Measurements from ENCODE around the gene TAS2R40. TPM values are rescaled to one million over a fixed set of nuclear protein-coding genes. Genes with fewer than 3 reads are reported as not detected.

The TAS2R40 gene
- total and polyA plus RNA-seq, 5 donors from 2014 or later: not detected

DNA sequence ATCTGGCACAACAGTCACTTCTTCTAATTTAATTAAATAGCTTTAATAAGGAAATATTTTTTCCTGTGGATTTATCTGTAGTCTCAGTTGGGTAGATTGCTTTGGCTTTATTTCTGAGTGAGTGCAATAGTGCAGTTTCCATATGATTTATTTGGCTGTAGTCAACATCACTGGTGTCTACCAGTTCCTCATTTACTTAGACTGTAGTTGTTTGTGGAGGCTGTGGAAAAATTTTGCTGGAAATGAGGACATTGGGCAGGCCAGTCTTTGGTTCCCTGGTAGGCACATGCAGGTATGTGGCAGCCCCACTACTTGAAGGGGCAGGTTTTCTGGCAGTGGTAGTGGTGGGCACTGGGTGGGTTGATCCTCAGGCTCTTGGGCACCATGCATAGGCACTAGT is 15.5 kb downstream of the TAS2R40 start:
- Histone ChIP-seq H3K27me3 (ENCODE audit: control insufficient read depth, insufficient read depth, low read length) (peaks cover 10% of the 10 kb centered on the region), H3K9me3 (ENCODE audit: control insufficient read depth in 2 of 2, low read length in 2 of 2) (peaks cover 20% of the 10 kb centered on the region in 2 experiments), H3K36me3 (ENCODE audit: control insufficient read depth, insufficient read depth, low read length) (no peaks in the 10 kb centered on the region), H3K4me1 (ENCODE audit: control insufficient read depth, insufficient read depth, low read length, poor library complexity, severe bottlenecking) (peaks cover 3% of the 10 kb centered on the region), H3K4me3 (ENCODE audit: low read depth, low read length) (no peak overlapping the region), H3K27ac (ENCODE audit: insufficient read depth, low read length, poor library complexity, severe bottlenecking) (no peak overlapping the region)
- H3K9me3 Mint-ChIP-seq: peaks cover 0 to 21% (median 7%) of the 10 kb centered on the region in 7 donors
- H3K36me3 Mint-ChIP-seq: peaks cover 8% of the 10 kb centered on the region
- H3K4me3 Mint-ChIP-seq: no peak overlapping the region
- H3K27me3 Mint-ChIP-seq: peaks cover 68% of the 10 kb centered on the region
- DNase-seq (no peak), ATAC-seq (ENCODE audit: low read depth in 2 of 2) (no peak)
- no peak overlapping the region for H3K27ac Mint-ChIP-seq
- peaks cover 7 to 12% (median 8%) of the 10 kb centered on the region in 4 donors for H3K4me1 Mint-ChIP-seq

DNA sequence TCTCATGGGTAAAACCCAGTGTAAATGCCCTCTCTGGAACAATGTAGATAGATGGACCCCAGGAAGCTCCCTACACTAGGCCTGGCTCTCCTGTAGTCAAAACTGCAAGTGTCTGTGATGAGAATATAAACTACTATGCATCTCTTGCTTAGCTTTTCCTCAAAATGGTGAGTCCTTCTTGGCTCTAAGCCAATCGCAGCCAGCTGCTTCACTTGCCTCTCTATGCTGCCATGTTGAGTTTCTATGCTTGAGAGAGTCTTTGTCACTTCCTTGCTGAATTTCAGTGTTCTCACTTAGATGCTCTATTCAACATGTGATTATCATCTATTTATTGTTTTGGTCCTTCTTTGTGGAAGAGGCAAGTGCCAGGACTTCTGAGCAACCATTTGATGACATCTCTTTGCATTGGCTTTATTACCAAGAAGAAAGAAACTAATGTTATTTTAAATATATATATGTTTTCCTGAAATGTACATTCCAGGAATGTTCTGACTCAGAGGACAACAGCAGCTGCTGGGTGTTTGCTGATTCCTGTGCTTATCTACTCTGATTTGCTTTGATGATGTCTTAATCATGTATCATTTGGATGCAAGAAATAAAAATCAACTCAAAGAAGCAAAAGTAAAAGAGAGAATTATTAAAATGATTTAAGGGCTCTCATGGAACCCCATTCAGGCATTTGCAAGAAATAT is 16.6 kb downstream of the TAS2R40 start:
- H3K9me3 ChIP-seq (ENCODE audit: control insufficient read depth in 2 of 2, low read length in 2 of 2): peaks cover 20% of the 10 kb centered on the region in 2 experiments
- Mint-ChIP-seq H3K4me1 (peaks cover 9 to 14% (median 11%) of the 10 kb centered on the region in 4 donors), H3K4me3 (no peak overlapping the region), H3K27ac (no peak overlapping the region), H3K36me3 (peaks cover 8% of the 10 kb centered on the region), H3K27me3 (peaks cover 58% of the 10 kb centered on the region), H3K9me3 (peaks cover 0 to 21% (median 7%) of the 10 kb centered on the region in 7 donors)
- peaks cover 3% of the 10 kb centered on the region for H3K4me1 ChIP-seq (ENCODE audit: control insufficient read depth, insufficient read depth, low read length, poor library complexity, severe bottlenecking)
- DNase-seq (no peak), ATAC-seq (ENCODE audit: low read depth in 2 of 2) (no peak)
- no peaks in the 10 kb centered on the region for H3K36me3 ChIP-seq (ENCODE audit: control insufficient read depth, insufficient read depth, low read length)
- H3K27me3 ChIP-seq (ENCODE audit: control insufficient read depth, insufficient read depth, low read length): peaks cover 8% of the 10 kb centered on the region
- H3K27ac ChIP-seq (ENCODE audit: insufficient read depth, low read length, poor library complexity, severe bottlenecking): no peak overlapping the region
- H3K4me3 ChIP-seq (ENCODE audit: low read depth, low read length): no peak overlapping the region

DNA sequence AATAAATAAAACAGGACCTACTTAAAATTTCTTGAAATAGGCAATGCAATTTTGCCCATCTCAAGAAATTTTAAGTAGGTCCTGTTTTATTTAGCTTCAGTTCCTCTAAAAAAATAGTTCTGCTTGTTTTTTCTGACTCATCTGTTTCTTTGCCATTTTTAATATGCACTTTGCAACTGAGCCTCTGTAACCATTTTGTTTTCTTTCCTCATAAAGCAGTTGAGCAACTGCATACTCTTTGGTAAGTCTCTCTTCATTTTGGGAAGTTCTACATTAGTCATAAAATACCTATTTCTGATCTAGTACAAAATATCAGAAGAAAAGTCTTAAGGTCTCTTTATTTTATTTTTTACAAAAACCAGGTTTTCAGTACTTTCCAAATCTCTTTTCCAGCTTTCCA is 18.0 kb downstream of the TAS2R40 start:
- peaks cover 11% of the 10 kb centered on the region for H3K4me1 ChIP-seq (ENCODE audit: control insufficient read depth, insufficient read depth, low read length, poor library complexity, severe bottlenecking)

GRCh38 chr7:143240291-143241168 is 18.7 kb downstream of the TAS2R40 start:
- peak; percentile 81 to 82 for ATAC-seq (ENCODE audit: low read depth in 2 of 2)
- H3K4me1 ChIP-seq (ENCODE audit: control insufficient read depth, insufficient read depth, low read length, poor library complexity, severe bottlenecking): peaks cover 18% of the 10 kb centered on the region
- no peaks in the 10 kb centered on the region for H3K36me3 ChIP-seq (ENCODE audit: control insufficient read depth, insufficient read depth, low read length)
- peaks cover 0 to 17% (median 7%) of the 10 kb centered on the region in 7 donors for H3K9me3 Mint-ChIP-seq
- peaks cover 8% of the 10 kb centered on the region for H3K36me3 Mint-ChIP-seq
- H3K27ac Mint-ChIP-seq: peak overlapping the region in 2 of 3 donors; percentile 32 to 56
- peaks cover 15 to 31% (median 30%) of the 10 kb centered on the region in 4 donors for H3K4me1 Mint-ChIP-seq
- H3K27me3 Mint-ChIP-seq: peaks cover 37% of the 10 kb centered on the region
- peaks cover 8% of the 10 kb centered on the region for H3K27me3 ChIP-seq (ENCODE audit: control insufficient read depth, insufficient read depth, low read length)
- peak; percentile 57 to 90 (median 81) for DNase-seq
- H3K4me3 ChIP-seq (ENCODE audit: low read depth, low read length): no peak overlapping the region
- H3K9me3 ChIP-seq (ENCODE audit: control insufficient read depth in 2 of 2, low read length in 2 of 2): peaks cover 19 to 20% of the 10 kb centered on the region in 2 experiments
- peak overlapping the region in 1 of 4 donors; percentile 13 for H3K4me3 Mint-ChIP-seq
- no peak overlapping the region for H3K27ac ChIP-seq (ENCODE audit: insufficient read depth, low read length, poor library complexity, severe bottlenecking)

More for the DNA sequence above, 18.0 kb downstream of the TAS2R40 start:
- Histone ChIP-seq H3K27ac (ENCODE audit: insufficient read depth, low read length, poor library complexity, severe bottlenecking) (no peak overlapping the region), H3K36me3 (ENCODE audit: control insufficient read depth, insufficient read depth, low read length) (no peaks in the 10 kb centered on the region), H3K9me3 (ENCODE audit: control insufficient read depth in 2 of 2, low read length in 2 of 2) (peaks cover 20% of the 10 kb centered on the region in 2 experiments), H3K4me3 (ENCODE audit: low read depth, low read length) (no peak overlapping the region), H3K27me3 (ENCODE audit: control insufficient read depth, insufficient read depth, low read length) (peaks cover 8% of the 10 kb centered on the region)
- H3K4me1 Mint-ChIP-seq: peaks cover 9 to 26% (median 24%) of the 10 kb centered on the region in 4 donors
- peaks cover 8% of the 10 kb centered on the region for H3K36me3 Mint-ChIP-seq
- no peak overlapping the region for H3K27ac Mint-ChIP-seq
- H3K27me3 Mint-ChIP-seq: peaks cover 44% of the 10 kb centered on the region
- H3K4me3 Mint-ChIP-seq: no peak overlapping the region
- no peak for ATAC-seq (ENCODE audit: low read depth in 2 of 2)
- peaks cover 0 to 21% (median 7%) of the 10 kb centered on the region in 7 donors for H3K9me3 Mint-ChIP-seq
- DNase-seq: no peak

- no peak overlapping the region for H3K27ac Mint-ChIP-seq
- ATAC-seq (ENCODE audit: low read depth in 2 of 2) (no peak), DNase-seq (no peak)
- peaks cover 25 to 49% (median 45%) of the 10 kb centered on the region in 4 donors for H3K4me1 Mint-ChIP-seq
- Histone ChIP-seq H3K27me3 (ENCODE audit: control insufficient read depth, insufficient read depth, low read length) (peaks cover 3% of the 10 kb centered on the region), H3K36me3 (ENCODE audit: control insufficient read depth, insufficient read depth, low read length) (no peaks in the 10 kb centered on the region), H3K4me1 (ENCODE audit: control insufficient read depth, insufficient read depth, low read length, poor library complexity, severe bottlenecking) (peaks cover 35% of the 10 kb centered on the region), H3K9me3 (ENCODE audit: control insufficient read depth in 2 of 2, low read length in 2 of 2) (peaks cover 1 to 2% of the 10 kb centered on the region in 2 experiments), H3K27ac (ENCODE audit: insufficient read depth, low read length, poor library complexity, severe bottlenecking) (no peak overlapping the region), H3K4me3 (ENCODE audit: low read depth, low read length) (no peak overlapping the region)
- peaks cover 19% of the 10 kb centered on the region for H3K27me3 Mint-ChIP-seq
- peaks cover 0 to 2% (median 1%) of the 10 kb centered on the region in 7 donors for H3K9me3 Mint-ChIP-seq
- H3K4me3 Mint-ChIP-seq: no peak overlapping the region
- H3K36me3 Mint-ChIP-seq: no peaks in the 10 kb centered on the region
These were observed 20.5 kb downstream of the TAS2R40 start for GRCh38 chr7:143242306-143242705.

DNA sequence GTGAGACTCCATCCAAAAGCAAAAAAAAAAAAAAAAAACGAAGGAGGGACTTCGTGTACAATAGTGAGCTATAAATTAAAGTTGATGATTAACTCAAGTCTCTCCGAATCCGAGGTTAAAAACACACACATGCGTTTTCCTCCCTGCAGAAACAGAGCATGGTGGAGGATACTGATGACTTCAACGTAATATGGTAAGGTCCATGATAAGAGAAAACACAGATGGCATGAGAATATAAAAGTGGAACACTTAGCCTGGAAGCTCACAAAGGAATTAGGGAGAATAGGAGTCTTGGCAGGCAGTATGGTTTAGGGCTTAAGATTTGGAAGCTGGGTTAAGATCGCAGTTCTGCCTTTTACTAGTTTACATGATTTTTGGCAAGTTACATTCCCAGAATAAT is 21.3 kb downstream of the TAS2R40 start:
- H3K9me3 Mint-ChIP-seq: peaks cover 0 to 3% (median 0%) of the 10 kb centered on the region in 7 donors
- Histone ChIP-seq H3K36me3 (ENCODE audit: control insufficient read depth, insufficient read depth, low read length) (no peaks in the 10 kb centered on the region), H3K4me3 (ENCODE audit: low read depth, low read length) (no peak overlapping the region), H3K27me3 (ENCODE audit: control insufficient read depth, insufficient read depth, low read length) (peaks cover under 1% of the 10 kb centered on the region), H3K9me3 (ENCODE audit: control insufficient read depth in 2 of 2, low read length in 2 of 2) (no peaks in the 10 kb centered on the region), H3K27ac (ENCODE audit: insufficient read depth, low read length, poor library complexity, severe bottlenecking) (no peak overlapping the region), H3K4me1 (ENCODE audit: control insufficient read depth, insufficient read depth, low read length, poor library complexity, severe bottlenecking) (peaks cover 39% of the 10 kb centered on the region)
- H3K27me3 Mint-ChIP-seq: peaks cover 13% of the 10 kb centered on the region
- H3K36me3 Mint-ChIP-seq: peaks cover under 1% of the 10 kb centered on the region
- H3K4me3 Mint-ChIP-seq: no peak overlapping the region
- ATAC-seq (ENCODE audit: low read depth in 2 of 2) (no peak), DNase-seq (no peak)
- no peak overlapping the region for H3K27ac Mint-ChIP-seq
- H3K4me1 Mint-ChIP-seq: peaks cover 28 to 56% (median 50%) of the 10 kb centered on the region in 4 donors

- H3K27ac ChIP-seq (ENCODE audit: insufficient read depth, low read length, poor library complexity, severe bottlenecking): no peak overlapping the region
- peaks cover 13% of the 10 kb centered on the region for H3K27me3 Mint-ChIP-seq
- peaks cover 28 to 61% (median 54%) of the 10 kb centered on the region in 4 donors for H3K4me1 Mint-ChIP-seq
- no peak for DNase-seq
- no peak overlapping the region for H3K4me3 Mint-ChIP-seq
- ATAC-seq (ENCODE audit: low read depth in 2 of 2): no peak
- H3K36me3 ChIP-seq (ENCODE audit: control insufficient read depth, insufficient read depth, low read length): no peaks in the 10 kb centered on the region
- H3K9me3 ChIP-seq (ENCODE audit: control insufficient read depth in 2 of 2, low read length in 2 of 2): peaks cover 0 to under 1% of the 10 kb centered on the region in 2 experiments
- peaks cover 3% of the 10 kb centered on the region for H3K36me3 Mint-ChIP-seq
- peaks cover 0 to 6% (median under 1%) of the 10 kb centered on the region in 7 donors for H3K9me3 Mint-ChIP-seq
- H3K27me3 ChIP-seq (ENCODE audit: control insufficient read depth, insufficient read depth, low read length): no peaks in the 10 kb centered on the region
- peak overlapping the region in 2 of 3 donors; percentile 85 for H3K27ac Mint-ChIP-seq
- no peak overlapping the region for H3K4me3 ChIP-seq (ENCODE audit: low read depth, low read length)
- peaks cover 44% of the 10 kb centered on the region for H3K4me1 ChIP-seq (ENCODE audit: control insufficient read depth, insufficient read depth, low read length, poor library complexity, severe bottlenecking)
These were observed 21.8 kb downstream of the TAS2R40 start for GRCh38 chr7:143243614-143244013.
